Amniotic epithelial cell (primary cell): Measurements from ENCODE around the gene CLEC12A.
A peak's percentile ranks its signal among the peaks of the same experiment; 100 is the strongest.
"Not testable (repeated sequence)": the region's sequence is repeated elsewhere in the genome, so short reads cannot be mapped to it uniquely, and the experiment has no call there.

ENCODE experiments used
- DNase-seq: peaks from one replicate; pipeline ENCODE4 v3.0.0-alpha.2; 2010; ENCODE audit warnings: low read depth

Gene CLEC12A

DNA sequence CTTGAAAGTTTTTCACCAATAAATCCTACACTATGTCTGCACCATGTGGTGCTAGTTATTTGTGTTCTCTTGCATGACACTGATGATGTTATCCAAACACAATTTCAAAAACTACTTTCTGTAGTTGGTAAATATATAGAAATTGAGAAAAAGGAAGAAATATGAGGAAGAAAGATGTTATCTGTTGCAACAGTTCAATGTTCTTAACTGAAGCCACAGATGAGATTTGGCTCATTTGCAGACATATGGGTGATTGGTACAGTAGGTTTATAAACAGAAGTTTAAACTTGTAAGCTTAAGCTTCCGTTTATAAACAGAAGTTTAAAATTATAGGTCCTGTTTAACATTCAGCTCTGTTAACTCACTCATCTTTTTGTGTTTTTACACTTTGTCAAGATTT is at the start of gene CLEC12A:
Gene CLEC12A, plus strand, starts transcription at position 229 of the 400 bp plus-strand sequence. CDS start 188 bp downstream, outside the sequence.
- no peak for DNase-seq

DNA sequence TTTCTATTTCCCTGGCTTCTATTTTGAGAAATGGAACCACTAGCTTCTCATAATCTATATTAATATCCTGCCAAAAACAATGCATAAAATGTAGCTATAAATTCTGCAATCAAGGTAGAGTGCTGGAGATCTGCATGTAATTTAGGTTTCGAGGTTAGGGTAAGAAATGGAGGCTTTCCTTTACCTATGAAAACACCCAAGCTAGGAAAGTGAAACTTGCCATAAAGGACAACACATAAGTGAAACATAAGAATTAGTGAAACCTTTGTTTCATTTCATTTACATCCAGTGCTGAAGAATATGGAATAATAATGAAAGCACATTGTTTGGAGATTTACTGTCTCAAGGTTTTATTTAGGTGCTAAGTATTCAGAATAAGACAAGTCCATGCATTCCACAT is 48.8 kb upstream of the CLEC12A start:
- no peak for DNase-seq

DNA sequence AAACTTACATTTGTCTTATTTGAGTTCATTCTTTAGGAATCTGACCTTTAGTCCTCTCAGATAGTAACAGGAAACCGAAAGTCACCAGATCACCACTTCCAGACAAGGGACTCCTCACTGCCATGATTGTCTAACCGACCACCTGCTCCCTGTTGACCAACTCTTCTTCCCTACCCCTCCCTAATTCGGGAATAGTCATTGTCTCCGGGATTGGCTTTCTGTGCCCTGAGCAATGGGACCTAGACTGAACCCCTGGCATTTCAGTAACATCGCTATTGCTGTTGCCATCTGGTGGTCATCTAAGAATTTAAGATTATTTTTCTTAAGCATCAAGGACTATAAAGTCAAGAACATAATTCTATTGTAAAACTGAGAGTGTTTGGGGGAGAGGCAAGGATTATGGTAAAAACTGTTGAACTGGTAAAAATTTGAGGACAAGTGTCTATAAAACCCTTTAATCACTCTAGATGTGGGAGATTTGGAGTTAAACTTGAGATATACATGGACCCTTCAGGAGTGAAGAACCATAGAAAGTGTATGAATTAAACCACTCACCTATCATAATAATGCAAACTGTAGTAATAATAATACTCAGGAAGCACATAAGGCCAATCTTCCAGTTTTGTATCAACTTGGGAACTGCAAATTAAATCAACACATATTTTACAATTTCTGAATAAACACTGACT is 45.4 kb upstream of the CLEC12A start:
- DNase-seq = peak; percentile 44

DNA sequence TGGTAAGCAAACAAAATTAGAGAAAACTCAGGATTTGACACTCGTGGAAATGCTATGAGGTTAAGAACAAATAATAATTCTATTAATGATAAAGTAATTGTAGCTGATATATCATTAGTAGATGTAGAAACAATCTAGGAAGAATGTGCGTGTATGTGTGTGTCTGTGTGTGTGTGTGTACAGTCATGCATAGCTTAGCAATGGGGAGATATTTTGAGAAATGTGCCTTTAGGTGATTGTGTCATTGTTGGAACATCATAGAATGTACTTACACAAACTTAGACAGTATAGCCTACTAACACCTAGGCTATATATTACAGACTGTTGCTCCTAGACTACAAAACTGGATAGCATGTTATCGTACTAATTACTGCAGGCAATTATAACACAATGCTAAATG is 44.3 kb upstream of the CLEC12A start:
- DNase-seq = no peak

DNA sequence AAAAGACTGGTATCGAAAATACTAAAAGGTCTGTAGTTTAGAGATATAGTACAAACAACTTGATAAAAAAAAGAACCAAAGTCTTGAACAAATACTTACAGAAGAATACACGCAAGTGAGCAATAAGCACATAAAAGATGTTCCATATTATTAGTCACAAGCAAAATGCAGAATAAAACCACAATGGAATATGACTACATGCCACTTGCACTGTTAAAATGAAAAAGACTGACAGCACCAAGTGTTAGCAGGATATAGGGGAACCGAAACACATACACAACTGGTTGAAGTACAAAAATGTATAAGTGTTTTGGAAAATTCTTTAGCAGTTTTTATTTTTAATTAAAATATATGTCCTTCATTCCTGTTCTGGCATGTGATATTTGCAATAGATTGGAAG is 42.6 kb upstream of the CLEC12A start:
- DNase-seq = no peak

DNA sequence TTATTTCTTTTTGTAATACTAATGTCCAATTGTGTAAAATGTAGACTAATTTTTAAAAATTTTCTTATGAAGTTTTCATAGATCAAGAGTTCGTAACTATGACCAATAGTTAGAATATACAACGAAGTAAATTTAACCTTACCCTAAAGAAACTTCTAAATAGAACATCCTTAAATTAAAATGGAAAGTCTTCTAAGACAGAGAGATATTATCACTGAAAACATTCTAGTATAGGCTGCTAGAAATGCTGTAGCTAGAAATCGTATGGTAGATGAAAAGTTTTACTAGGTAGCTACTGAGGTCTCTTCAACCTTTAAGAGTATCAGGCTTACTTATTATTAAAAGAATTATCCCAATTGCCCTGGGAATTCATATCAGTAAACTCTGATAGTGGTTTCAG is 40.0 kb upstream of the CLEC12A start:
- DNase-seq = no peak

DNA sequence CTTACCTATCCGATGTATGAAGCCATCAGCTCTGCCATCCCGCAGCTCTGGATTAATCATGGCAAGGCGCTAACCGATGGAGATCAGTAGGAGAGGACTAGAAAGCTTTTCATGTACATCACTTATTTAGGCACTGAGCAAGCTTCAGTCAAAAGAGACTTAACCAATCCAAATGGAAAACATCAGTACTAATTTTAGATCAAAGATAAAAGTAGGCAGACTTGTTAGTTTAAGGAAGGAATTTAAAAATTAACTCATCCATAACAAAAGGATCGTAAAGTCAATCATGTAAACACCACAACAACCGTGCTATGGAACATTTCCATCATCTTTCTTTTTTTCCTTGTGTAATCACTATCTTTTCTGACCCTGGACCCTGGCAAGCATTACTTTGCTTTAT is 38.9 kb upstream of the CLEC12A start, which contains the start of gene CLEC2A:
Gene CLEC2A, minus strand, starts transcription at position 101 of the 400 bp plus-strand sequence. Its CDS starts 41 bp downstream, at position 60.
- no peak for DNase-seq

DNA sequence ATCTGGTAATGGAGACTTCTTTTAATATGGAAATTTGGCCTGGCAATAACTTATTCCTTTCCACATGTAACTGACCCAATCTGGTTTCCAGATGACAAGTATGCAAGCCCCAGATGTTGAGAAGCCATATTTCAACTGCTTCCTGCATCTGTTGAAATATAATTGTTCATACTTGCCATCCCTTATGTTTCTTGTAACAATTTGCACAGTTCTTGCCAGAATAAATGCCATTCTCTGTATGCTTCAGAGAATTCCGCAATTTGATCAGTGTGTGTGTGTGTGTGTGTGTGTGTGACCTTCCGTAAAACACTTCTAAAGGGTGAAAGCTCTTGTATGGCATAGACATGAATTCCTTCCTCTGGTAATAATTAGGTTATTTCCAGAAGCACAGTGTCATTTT is 37.3 kb upstream of the CLEC12A start:
- DNase-seq = no peak

DNA sequence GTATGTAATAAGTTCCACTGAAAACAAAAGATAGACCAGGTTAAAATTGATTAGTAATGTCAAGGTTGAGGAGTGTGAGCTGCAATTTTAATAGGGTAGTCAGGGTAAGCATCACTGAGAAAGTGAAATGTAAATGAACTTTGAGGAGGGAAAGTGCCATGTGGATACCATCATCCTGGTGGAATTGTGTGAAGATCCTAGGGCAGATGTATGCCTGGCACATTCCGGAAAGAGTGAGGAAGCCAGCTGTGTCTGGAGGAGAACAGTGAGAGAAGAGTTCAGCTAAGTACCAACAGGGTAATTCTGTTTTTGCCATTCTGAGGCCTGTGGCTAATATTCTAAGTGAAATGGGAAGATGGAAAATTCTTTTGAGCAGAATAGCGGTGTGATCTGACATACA is 36.2 kb upstream of the CLEC12A start:
- no peak for DNase-seq

DNA sequence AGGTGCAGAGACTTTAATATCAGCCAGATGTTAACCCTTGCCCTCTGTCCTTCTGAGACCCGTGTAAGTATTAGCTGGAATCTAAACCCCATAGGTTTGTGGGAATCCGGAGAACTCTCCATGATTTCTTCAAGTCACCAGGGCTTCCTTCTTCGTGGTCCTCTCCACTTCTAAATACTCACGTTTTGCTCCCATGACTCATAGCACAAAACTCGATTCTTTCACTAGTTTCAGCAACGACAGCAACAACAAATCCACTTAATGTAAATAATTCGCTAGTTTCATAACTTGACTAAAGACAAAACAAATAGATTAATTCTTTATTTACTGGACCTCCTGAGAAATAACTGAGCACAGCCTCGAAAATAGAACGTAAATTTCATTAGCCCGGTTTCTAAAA is 34.6 kb upstream of the CLEC12A start:
- no peak for DNase-seq

DNA sequence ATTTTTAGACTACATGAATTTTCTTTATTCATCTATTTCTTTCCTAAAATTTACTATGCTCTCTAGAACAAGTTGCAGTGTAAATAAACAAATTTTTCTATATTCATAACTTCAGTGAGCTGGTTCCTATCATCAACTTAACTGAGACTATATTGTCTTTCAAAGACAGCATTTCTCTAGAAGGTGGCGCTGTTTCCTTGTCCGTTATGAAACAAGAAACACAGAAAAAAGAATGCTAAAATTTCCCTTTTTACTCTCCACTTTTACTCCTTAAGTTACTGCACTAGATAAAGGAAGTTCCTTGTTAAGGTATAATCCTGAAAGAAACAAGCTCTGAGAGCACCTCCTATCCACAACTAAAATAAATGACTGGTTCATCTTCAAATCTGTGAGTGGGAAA is 30.8 kb upstream of the CLEC12A start:
- peak; percentile 23 for DNase-seq

DNA sequence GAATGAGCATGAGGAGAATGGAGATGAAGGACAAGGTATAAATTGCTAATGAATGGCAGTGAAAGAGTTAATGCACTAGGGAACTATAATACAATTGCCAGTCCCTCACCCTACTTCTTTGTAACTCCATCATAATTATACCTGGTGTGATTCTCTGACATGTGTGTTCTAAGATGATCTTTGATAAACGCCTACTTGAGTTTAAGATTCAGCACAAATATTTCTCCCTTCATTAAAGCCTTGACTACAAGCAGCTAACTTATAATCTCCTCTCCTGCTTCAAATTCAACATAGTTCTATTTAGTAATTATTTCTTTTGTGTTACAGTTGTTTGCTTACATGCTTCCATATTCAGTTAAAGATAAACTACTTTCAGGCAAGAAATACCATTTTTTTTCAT is 29.4 kb upstream of the CLEC12A start:
- DNase-seq = no peak

DNA sequence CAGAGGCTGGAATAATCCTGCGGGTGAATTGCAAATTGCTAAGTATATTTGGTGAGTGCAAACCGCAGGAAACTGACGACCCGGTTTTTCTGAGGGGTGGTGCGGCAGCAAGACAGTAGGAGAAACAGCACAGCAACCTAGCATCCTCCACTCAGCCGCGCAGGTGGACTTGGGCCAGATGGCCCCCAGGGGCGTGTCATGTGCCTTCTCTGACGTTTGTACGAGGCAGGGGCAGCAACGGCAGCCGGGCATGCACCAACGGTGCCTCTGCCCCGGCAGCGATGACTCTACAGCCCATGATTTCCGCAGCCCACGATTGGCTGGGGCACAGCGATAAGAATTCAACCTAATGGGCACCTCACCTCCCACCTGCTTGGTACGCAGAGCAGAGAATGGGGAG is 28.0 kb upstream of the CLEC12A start:
- DNase-seq = no peak

DNA sequence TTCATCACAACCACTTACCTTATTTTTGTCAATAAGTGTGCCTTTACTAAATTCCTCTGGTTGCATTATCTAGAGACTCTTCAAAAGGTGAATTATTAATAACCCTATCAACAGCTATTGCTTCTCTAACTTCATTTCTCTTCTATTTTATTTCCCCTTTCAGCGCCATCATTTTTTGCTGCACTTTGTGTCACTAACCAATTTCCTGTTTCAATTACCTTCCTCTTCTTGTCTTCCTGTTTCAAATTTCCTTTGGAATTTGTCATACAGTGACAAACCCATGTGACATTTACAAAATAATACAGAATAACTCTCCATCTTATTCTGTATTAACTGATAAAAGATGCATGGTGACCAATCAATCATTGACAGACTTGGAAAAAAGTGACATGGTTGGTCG is 26.8 kb upstream of the CLEC12A start:
- no peak for DNase-seq

DNA sequence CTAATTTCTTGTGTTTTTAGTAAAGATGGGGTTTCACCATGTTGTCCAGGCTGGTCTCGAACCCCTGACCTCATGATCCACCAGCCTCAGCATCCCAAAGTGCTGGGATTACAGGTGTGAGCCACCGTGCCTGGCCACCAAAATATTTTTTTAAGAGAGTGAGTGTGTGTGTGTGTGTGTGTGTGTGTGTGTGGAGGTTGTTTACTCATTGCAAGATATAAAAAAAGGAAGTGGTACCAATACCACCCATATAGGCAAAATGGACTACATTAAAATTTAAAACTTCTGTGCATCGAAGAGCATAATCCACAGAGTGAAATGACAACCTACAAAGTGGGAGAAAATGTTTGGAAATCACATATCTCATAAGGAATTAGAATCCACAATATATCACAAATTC is 23.5 kb upstream of the CLEC12A start:
- DNase-seq = no peak

DNA sequence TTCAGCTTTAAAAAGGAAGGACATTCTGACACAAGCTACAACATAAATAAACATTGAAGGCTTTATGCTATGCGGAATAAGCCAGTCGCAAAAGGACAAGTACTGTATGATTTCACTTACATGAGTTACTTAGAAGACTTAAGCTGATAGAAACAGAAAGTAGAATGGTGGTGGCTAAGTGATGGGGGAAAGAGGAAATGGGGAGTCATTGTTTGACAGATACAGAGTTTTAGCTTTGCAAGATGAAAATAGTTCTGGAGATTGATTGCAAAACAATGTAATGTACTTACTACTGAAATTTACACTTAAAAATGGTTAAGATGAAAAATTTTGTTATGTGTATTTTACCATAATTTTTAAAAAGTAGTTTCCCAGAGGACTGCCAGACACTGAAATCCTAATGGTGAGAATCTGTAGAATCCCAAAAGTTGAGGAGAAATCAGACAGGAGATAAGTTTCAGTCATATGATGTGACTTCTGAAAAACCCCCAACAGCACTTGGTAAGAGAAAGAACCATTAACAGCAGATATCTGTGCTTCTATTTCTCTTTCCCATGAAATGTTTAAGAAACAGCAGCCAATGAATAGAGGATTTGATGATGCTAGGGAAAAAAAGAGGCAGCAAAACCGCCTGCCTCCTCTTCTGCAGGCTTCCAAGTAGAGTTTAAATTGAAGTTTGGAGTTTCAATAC is 22.5 kb upstream of the CLEC12A start:
- no peak for DNase-seq

DNA sequence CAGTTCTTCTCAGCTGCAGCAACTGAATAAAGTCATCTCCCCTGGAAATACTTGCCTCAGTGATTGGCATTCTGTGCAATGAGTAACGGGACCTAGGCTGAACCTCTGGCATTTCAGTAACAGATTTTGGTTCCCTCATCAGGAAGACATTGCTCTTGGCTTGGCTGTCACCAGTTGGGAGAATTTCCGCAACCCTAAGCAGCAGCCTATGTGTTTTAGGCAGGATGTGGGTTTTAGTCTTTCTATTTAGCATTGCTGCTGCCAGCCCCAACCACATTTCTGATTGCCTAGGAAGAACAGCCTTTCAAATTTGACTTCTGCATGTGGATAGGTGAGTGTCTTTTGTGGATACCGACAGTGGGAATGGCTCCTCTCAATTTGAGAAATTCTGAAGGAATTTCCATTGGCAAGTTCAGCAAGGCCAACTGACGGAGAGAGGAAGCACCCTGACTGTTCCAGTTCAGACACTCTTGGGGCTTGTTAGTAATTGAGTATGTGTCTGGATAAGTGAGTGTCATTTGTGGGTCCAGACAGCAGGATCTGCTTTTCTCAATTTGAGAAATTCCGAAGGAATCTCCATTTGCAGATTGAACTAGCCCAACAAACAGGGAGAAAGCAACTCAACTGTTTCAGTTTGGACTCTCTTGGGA is 20.1 kb upstream of the CLEC12A start:
- no peak for DNase-seq

DNA sequence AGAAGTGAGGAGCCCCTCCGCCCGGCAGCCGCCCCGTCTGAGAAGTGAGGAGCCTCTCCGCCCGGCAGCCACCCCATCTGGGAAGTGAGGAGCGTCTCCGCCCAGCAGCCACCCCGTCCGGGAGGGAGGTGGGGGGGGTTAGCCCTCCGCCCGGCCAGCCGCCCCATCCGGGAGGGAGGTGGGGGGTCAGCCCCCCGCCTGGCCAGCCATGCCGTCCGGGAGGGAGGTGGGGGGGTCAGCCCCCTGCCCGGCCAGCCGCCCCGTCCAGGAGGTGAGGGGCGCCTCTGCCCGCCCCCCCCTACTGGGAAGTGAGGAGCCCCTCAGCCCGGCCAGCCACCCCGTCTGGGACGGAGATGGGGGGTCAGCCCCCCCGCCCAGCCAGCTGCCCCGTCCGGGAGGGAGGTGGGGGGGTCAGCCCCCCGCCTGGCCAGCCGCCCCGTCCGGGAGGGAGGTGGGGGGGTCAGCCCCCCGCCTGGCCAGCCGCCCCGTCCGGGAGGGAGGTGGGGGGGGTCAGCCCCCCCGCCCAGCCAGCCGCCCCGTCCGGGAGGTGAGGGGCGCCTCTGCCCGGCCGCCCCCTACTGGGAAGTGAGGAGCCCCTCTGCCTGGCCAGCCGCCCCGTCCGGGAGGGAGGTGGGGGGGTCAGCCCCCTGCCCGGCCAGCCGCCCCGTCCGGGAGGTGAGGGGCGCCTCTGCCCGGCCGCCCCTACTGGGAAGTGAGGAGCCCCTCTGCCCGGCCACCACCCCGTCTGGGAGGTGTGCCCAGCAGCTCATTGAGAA is 18.1 kb upstream of the CLEC12A start:
- DNase-seq = not testable (repeated sequence)

DNA sequence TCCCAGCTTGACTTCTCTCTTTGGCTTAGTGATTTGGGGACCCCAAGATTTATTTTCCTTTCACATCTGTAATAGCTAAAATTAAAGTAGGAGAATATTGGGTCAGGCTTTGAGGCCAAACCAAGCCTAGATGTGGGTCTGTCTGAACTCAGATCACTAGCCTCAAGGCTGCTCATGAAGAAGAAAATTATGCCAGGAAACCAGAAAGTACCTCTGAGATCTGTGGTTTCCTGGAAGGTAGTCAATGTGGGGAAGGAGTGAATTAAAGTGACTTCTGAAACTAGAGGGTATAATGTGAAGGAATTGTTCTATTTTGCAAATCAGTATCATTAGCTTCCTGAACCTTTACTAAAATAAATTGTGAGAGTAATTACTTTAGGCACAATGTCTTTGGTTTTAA is 13.4 kb upstream of the CLEC12A start:
- DNase-seq = no peak

DNA sequence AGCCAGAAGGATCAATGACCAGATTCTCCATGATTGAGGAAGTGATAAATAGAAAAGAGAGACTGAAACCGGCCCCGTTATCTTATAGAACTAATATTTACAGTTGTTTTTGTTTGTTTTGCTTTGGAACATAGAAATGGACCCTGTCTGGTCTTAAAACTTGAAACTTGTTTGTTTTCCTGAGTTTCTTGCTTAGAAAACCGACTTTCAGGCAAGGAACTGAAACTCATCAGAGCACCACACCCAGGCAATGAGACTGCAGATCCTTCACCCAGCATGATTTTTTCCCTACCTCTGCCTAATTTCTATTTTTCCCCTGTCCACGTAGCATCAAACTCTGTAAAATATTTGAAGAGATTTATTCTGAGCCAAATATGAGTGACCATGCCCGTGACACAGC is 10.6 kb upstream of the CLEC12A start:
- no peak for DNase-seq

DNA sequence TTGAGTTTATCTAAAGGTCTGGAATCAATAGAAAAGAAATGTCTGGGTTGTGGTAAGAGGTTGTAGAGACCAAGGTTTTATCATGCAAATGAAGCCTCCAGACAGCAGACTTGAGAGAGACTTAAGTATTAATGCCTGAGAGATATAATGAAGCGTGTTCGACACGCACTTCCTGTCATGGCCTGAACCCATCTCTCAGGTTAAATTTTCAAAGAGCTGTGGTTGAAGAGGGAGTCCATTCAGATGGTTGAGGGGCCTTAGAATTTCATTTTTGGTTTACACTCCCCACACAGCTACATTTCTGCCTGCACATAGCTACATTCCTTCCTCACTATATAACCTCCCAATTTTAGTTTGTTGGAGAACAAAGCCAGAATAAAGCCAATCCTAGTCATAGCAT is 10.1 kb upstream of the CLEC12A start:
- no peak for DNase-seq

DNA sequence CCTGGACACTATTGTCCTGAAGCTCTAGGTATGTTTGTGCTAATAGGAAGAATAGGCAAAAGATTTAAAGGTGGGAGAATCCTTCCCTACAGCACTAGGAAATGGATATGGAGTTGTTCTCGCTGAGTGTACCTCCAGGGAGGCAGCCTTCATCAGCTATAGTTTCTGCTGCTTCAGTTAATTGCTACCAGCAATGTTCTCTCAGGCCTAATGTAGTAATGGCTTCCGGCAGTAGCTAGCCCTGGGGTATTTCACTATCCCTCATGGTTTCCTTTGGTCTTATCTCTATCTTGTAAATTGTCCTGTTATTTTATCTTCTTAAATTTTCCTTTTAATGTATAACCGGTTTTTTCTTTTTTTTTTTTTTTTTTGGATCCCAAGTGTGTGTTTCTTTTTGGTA is 9.3 kb upstream of the CLEC12A start:
- no peak for DNase-seq

DNA sequence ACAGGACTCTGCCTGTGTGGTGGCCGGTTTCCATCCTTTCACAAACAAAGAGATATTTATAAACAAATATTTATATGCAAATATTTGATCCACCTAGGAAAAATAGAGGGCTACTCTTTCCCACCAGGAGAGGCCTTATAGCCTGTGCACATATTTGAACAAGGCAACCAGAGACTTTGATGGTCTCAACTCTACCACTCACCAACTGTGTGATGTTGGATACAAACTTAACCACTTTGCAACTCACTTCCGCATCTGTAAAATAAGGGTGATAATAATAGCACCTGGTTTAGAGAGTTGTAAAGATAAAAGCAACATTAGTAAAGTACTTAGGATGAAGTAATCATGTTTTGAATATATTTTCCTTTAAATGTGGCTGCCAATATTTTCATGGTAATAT is 1.5 kb upstream of the CLEC12A start:
- no peak for DNase-seq
